MM.1S (cell line): ENCODE measurements around the gene KLHDC9.

Experiments
- DNase-seq: peaks from one replicate; pipeline ENCODE4 v3.0.0-alpha.2; 2015
- H2AFZ ChIP-seq: fragments of 300-600 bp; sonication (generic); 2 replicates; pipeline ENCODE4 v1.6.0; 2016; ENCODE audit warnings: antibody characterized with exemption, low read length
- H3F3A ChIP-seq: fragments of 300-600 bp; sonication (generic); 2 replicates; pipeline ENCODE4 v1.6.1; 2016; ENCODE audit warnings: mild to moderate bottlenecking, antibody characterized with exemption, low read length, moderate library complexity, mixed read lengths; ENCODE audit not compliant: insufficient read depth
- H3K27ac ChIP-seq: fragments of 300-600 bp; sonication (generic); 2 replicates; pipeline ENCODE4 v1.5.1; 2016; ENCODE audit warnings: mild to moderate bottlenecking, low read length
- H3K27me3 ChIP-seq: fragments of 300-600 bp; sonication (generic); replicated peaks from 2 replicates; pipeline ENCODE4 v1.6.0; 2016; ENCODE audit warnings: low read length; ENCODE audit not compliant: insufficient read depth
- H3K36me3 ChIP-seq: fragments of 300-600 bp; sonication (generic); replicated peaks from 2 replicates; pipeline ENCODE4 v1.6.1; 2016; ENCODE audit warnings: mild to moderate bottlenecking, low read length, mixed read lengths; ENCODE audit not compliant: insufficient read depth
- H3K4me1 ChIP-seq: fragments of 300-600 bp; sonication (generic); 2 replicates; pipeline ENCODE4 v1.6.1; 2016; ENCODE audit warnings: low read length, mixed read lengths
- H3K4me2 ChIP-seq: fragments of 300-600 bp; sonication (generic); 2 replicates; pipeline ENCODE4 v1.6.0; 2016; ENCODE audit warnings: low read depth, low read length
- H3K4me3 ChIP-seq: fragments of 300-600 bp; sonication (generic); 2 replicates; pipeline ENCODE4 v1.5.1; 2016; ENCODE audit warnings: low read length, mixed read lengths
- H3K79me2 ChIP-seq: fragments of 300-600 bp; sonication (generic); 2 replicates; pipeline ENCODE4 v1.6.1; 2016; ENCODE audit warnings: mixed run types, low read length, mixed read lengths
- H3K9ac ChIP-seq: fragments of 300-600 bp; sonication (generic); 2 replicates; pipeline ENCODE4 v1.6.1; 2016; ENCODE audit warnings: low read length, mixed read lengths
- H3K9me2 ChIP-seq: fragments of 300-600 bp; sonication (generic); replicated peaks from 2 replicates; pipeline ENCODE4 v1.6.1; 2016; ENCODE audit warnings: mild to moderate bottlenecking, low read length, mixed read lengths; ENCODE audit not compliant: insufficient read depth
- H3K9me3 ChIP-seq: fragments of 300-600 bp; sonication (generic); replicated peaks from 2 replicates; pipeline ENCODE4 v1.6.1; 2016; ENCODE audit warnings: mild to moderate bottlenecking, low read length, mixed read lengths; ENCODE audit not compliant: insufficient read depth
- H4K20me1 ChIP-seq: fragments of 300-600 bp; sonication (generic); 2 replicates; pipeline ENCODE4 v1.6.1; 2016; ENCODE audit warnings: mild to moderate bottlenecking, low read length, moderate library complexity, mixed read lengths; ENCODE audit not compliant: insufficient read depth
- CTCF ChIP-seq: fragments of 300-600 bp; sonication (generic); IDR thresholded peaks from 2 replicates; pipeline ENCODE4 v1.5.1; 2016; ENCODE audit warnings: antibody characterized with exemption, low read length, mixed read lengths
- EZH2 ChIP-seq: fragments of 300-600 bp; sonication (generic); optimal IDR thresholded peaks from 2 replicates; pipeline ENCODE3; 2017; ENCODE audit warnings: low read depth, mild to moderate bottlenecking, antibody characterized with exemption, low read length, mixed read lengths
- EZH2phosphoT487 ChIP-seq: fragments of 300-600 bp; sonication (generic); IDR thresholded peaks from 2 replicates; pipeline ENCODE4 v1.6.1; 2018; ENCODE audit warnings: antibody characterized with exemption, low read length

Gene KLHDC9

GRCh38 chr1:161077426-161077825 lies 20.7 kb upstream of the KLHDC9 start:
- H3K9me3 ChIP-seq, result no peaks in the 10 kb centered on the region
- H3K4me3 ChIP-seq, result no peak overlapping the region
- H3K4me2 ChIP-seq, result no peak overlapping the region
- H4K20me1 ChIP-seq, result no peaks in the 10 kb centered on the region
- H3K27me3 ChIP-seq, result no peaks in the 10 kb centered on the region
- no peak overlapping the region for H3K27ac ChIP-seq
- TF ChIP-seq CTCF (no peak), EZH2phosphoT487 (no peak), EZH2 (no peak)
- H3K79me2 ChIP-seq, result no peaks in the 10 kb centered on the region
- DNase-seq, result no peak
- no peaks in the 10 kb centered on the region for H3F3A ChIP-seq
- no peaks in the 10 kb centered on the region for H3K9me2 ChIP-seq
- no peak overlapping the region for H2AFZ ChIP-seq
- no peak overlapping the region for H3K9ac ChIP-seq
- H3K4me1 ChIP-seq, result no peaks in the 10 kb centered on the region
- H3K36me3 ChIP-seq, result no peaks in the 10 kb centered on the region

GRCh38 chr1:161079436-161080110 lies 18.6 kb upstream of the KLHDC9 start:
- Histone ChIP-seq H3K9me3 (no peaks in the 10 kb centered on the region), H3K79me2 (no peaks in the 10 kb centered on the region), H3F3A (no peaks in the 10 kb centered on the region), H3K27me3 (no peaks in the 10 kb centered on the region), H3K9me2 (no peaks in the 10 kb centered on the region), H3K36me3 (no peaks in the 10 kb centered on the region), H3K9ac (no peak overlapping the region), H3K4me3 (no peak overlapping the region), H3K4me2 (no peak overlapping the region), H4K20me1 (no peaks in the 10 kb centered on the region), H3K4me1 (no peaks in the 10 kb centered on the region), H3K27ac (no peak overlapping the region), H2AFZ (no peak overlapping the region)
- DNase-seq, result no peak
- TF ChIP-seq CTCF (peak; percentile 12), EZH2 (no peak)

- Histone ChIP-seq H3K9me3 (no peaks in the 10 kb centered on the region), H3K9me2 (no peaks in the 10 kb centered on the region), H3K4me3 (no peak overlapping the region), H3K27me3 (no peaks in the 10 kb centered on the region), H3K4me1 (no peaks in the 10 kb centered on the region), H3K36me3 (no peaks in the 10 kb centered on the region), H4K20me1 (no peaks in the 10 kb centered on the region), H3K9ac (no peak overlapping the region), H2AFZ (no peak overlapping the region), H3K4me2 (no peak overlapping the region), H3F3A (no peaks in the 10 kb centered on the region), H3K27ac (no peak overlapping the region), H3K79me2 (no peaks in the 10 kb centered on the region)
- DNase-seq, result no peak
- no peak for TF ChIP-seq EZH2phosphoT487
- TF ChIP-seq EZH2, result no peak
- TF ChIP-seq CTCF, result no peak
These were observed 17.4 kb upstream of the KLHDC9 start for GRCh38 chr1:161080441-161081405.
